H9 (cell line): Measurements from ENCODE around the gene NMU. TPM values are rescaled to one million over a fixed set of nuclear protein-coding genes. Genes with fewer than 3 reads are reported as not detected.
A peak's percentile ranks its signal among the peaks of the same experiment; 100 is the strongest.

Experiments
- DNase-seq: peaks from one replicate; pipeline ENCODE4 v3.0.0-alpha.2; 2017
- H2AFZ ChIP-seq: one replicate; pipeline ENCODE4 v1.6.1; 2013; ENCODE audit warnings: mild to moderate bottlenecking, low read length, control low read depth, moderate library complexity
- H2AK5ac ChIP-seq: 2 replicates; pipeline ENCODE4 v1.6.1; 2013; ENCODE audit warnings: low read length, control low read depth, mixed read lengths; ENCODE audit not compliant: insufficient read length
- H2BK120ac ChIP-seq: one replicate; pipeline ENCODE4 v1.6.1; 2013; ENCODE audit warnings: low read depth, mild to moderate bottlenecking, low read length, control low read depth, inconsistent platforms; ENCODE audit not compliant: poor library complexity, severe bottlenecking
- H2BK12ac ChIP-seq: 2 replicates; pipeline ENCODE4 v1.6.1; 2013; ENCODE audit warnings: low read length, control low read depth, mixed read lengths, low read depth; ENCODE audit not compliant: insufficient read length
- H2BK15ac ChIP-seq: 2 replicates; pipeline ENCODE4 v1.6.1; 2013; ENCODE audit warnings: low read depth, low read length, control low read depth
- H2BK20ac ChIP-seq: one replicate; pipeline ENCODE4 v1.6.1; 2013; ENCODE audit warnings: low read depth, mild to moderate bottlenecking, low read length, control low read depth, inconsistent platforms; ENCODE audit not compliant: poor library complexity, severe bottlenecking
- H2BK5ac ChIP-seq: 2 replicates; pipeline ENCODE4 v1.6.1; 2013; ENCODE audit warnings: low read length, control low read depth, mixed read lengths; ENCODE audit not compliant: insufficient read length
- H3K14ac ChIP-seq: 2 replicates; pipeline ENCODE4 v1.6.1; 2013; ENCODE audit warnings: low read length, control low read depth; ENCODE audit not compliant: insufficient read depth
- H3K18ac ChIP-seq: 2 replicates; pipeline ENCODE4 v1.6.1; 2013; ENCODE audit warnings: low read depth, mild to moderate bottlenecking, mixed read lengths, low read length, control low read depth; ENCODE audit not compliant: insufficient read length
- H3K23ac ChIP-seq: 2 replicates; pipeline ENCODE4 v1.6.1; 2013; ENCODE audit warnings: low read length, control low read depth, mixed read lengths, low read depth; ENCODE audit not compliant: insufficient read length
- H3K23me2 ChIP-seq: 2 replicates; pipeline ENCODE4 v1.6.1; 2013; ENCODE audit warnings: low read depth, mild to moderate bottlenecking, mixed read lengths, low read length, control low read depth; ENCODE audit not compliant: insufficient read length, poor library complexity, severe bottlenecking
- H3K27ac ChIP-seq: 2 replicates; pipeline ENCODE4 v1.5.1; 2013; ENCODE audit warnings: low read length, control low read depth, mixed read lengths, low read depth; ENCODE audit not compliant: insufficient read length
- H3K27me3 ChIP-seq: 2 replicates; pipeline ENCODE4 v1.6.1; 2013; ENCODE audit warnings: low read length, control low read depth, inconsistent platforms; ENCODE audit not compliant: insufficient read depth
- H3K4ac ChIP-seq: 2 replicates; pipeline ENCODE4 v1.6.1; 2013; ENCODE audit warnings: low read depth, mild to moderate bottlenecking, control low read depth, inconsistent platforms, low read length, moderate library complexity
- H3K4me1 ChIP-seq: 2 replicates; pipeline ENCODE4 v1.6.1; 2013; ENCODE audit warnings: low read length, control low read depth, inconsistent platforms; ENCODE audit not compliant: insufficient read depth
- H3K4me2 ChIP-seq: 2 replicates; pipeline ENCODE4 v1.6.1; 2013; ENCODE audit warnings: low read length, control low read depth, mixed read lengths; ENCODE audit not compliant: insufficient read length, insufficient read depth
- H3K56ac ChIP-seq: 2 replicates; pipeline ENCODE4 v1.6.1; 2013; ENCODE audit warnings: low read depth, mild to moderate bottlenecking, mixed read lengths, low read length, control low read depth; ENCODE audit not compliant: insufficient read length
- H3K79me1 ChIP-seq: 2 replicates; pipeline ENCODE4 v1.6.1; 2013; ENCODE audit warnings: low read depth, mild to moderate bottlenecking, moderate library complexity, low read length, control low read depth, inconsistent platforms; ENCODE audit not compliant: insufficient read depth, poor library complexity, severe bottlenecking
- H3K79me2 ChIP-seq: 2 replicates; pipeline ENCODE4 v1.6.1; 2013; ENCODE audit warnings: low read length, control low read depth, inconsistent platforms; ENCODE audit not compliant: insufficient read depth
- H3K9ac ChIP-seq: 2 replicates; pipeline ENCODE4 v1.6.1; 2013; ENCODE audit warnings: low read length, control low read depth, mixed read lengths; ENCODE audit not compliant: insufficient read length; ENCODE audit errors: extremely low read depth
- H3K9me3 ChIP-seq: one replicate; pipeline ENCODE4 v1.6.1; 2013; ENCODE audit warnings: low read depth, low read length, inconsistent platforms; ENCODE audit not compliant: control insufficient read depth
- H3T11ph ChIP-seq: one replicate; pipeline ENCODE4 v1.6.1; 2013; ENCODE audit warnings: mild to moderate bottlenecking, low read length, control low read depth, inconsistent platforms
- H4K20me1 ChIP-seq: one replicate; pipeline ENCODE4 v1.6.1; 2013; ENCODE audit not compliant: control insufficient read depth, insufficient read length, insufficient read depth
- H4K5ac ChIP-seq: 2 replicates; pipeline ENCODE4 v1.6.1; 2013; ENCODE audit warnings: low read depth, mild to moderate bottlenecking, mixed read lengths, low read length, control low read depth; ENCODE audit not compliant: insufficient read length
- H4K8ac ChIP-seq: replicated peaks from 2 replicates; pipeline ENCODE4 v1.6.1; 2013; ENCODE audit warnings: low read length, control low read depth, mixed read lengths, low read depth; ENCODE audit not compliant: insufficient read length
- H4K91ac ChIP-seq: 2 replicates; pipeline ENCODE4 v1.6.1; 2013; ENCODE audit warnings: low read depth, mild to moderate bottlenecking, moderate library complexity, mixed read lengths, low read length, control low read depth; ENCODE audit not compliant: insufficient read length
- H3K27ac Mint-ChIP-seq, 3 experiments: 2 replicates in 2 of 3; 3 replicates in 1 of 3; pipeline ENCODE4 v1.8.0; 2020 to 2021; ENCODE audit warnings: mixed read lengths in 3 of 3, mild to moderate bottlenecking in 1 of 3, moderate library complexity in 1 of 3
- H3K27me3 Mint-ChIP-seq: 2 replicates; pipeline ENCODE4 v1.8.0; 2021; ENCODE audit warnings: low read depth, mild to moderate bottlenecking, moderate library complexity, mixed read lengths
- H3K36me3 Mint-ChIP-seq, 3 experiments: 2 replicates in 2 of 3; 3 replicates in 1 of 3; pipeline ENCODE4 v1.8.0; 2020 to 2021; ENCODE audit warnings: low read depth in 3 of 3, mixed read lengths in 3 of 3; ENCODE audit not compliant: insufficient read depth in 1 of 3
- H3K4me1 Mint-ChIP-seq, 2 experiments: 2 replicates each; pipeline ENCODE4 v1.8.0; 2020; ENCODE audit warnings: mixed read lengths in 2 of 2
- H3K4me3 Mint-ChIP-seq, 2 experiments: 2 replicates in 1 of 2; 3 replicates in 1 of 2; pipeline ENCODE4 v1.8.0; 2020 to 2021; ENCODE audit warnings: mild to moderate bottlenecking in 2 of 2, mixed read lengths in 2 of 2, moderate library complexity in 1 of 2
- H3K9me3 Mint-ChIP-seq, 2 experiments: 2 replicates in 1 of 2; 3 replicates in 1 of 2; pipeline ENCODE4 v1.8.0; 2020; ENCODE audit warnings: mild to moderate bottlenecking in 2 of 2, mixed read lengths in 2 of 2, moderate library complexity in 1 of 2
- WGBS: extraction: QIAGEN DNeasy Blood & Tissue Kit; methylation state at CpG from one replicate; pipeline ENCODE4 v1.1.7; 2013; ENCODE audit warnings: missing lambda C conversion rate, low lambda C conversion rate, mixed read lengths; ENCODE audit not compliant: insufficient read length; ENCODE audit errors: extremely low coverage; 5-methylcytosine and 5-hydroxymethylcytosine counted together
- total RNA-seq: library from RNA; stranded (reverse); gene quantifications from 2 replicates; pipeline ENCODE4 v1.2.1, GENCODE V29; 2021
- TF ChIP-seq, protein P1 (sequence below): fragments of 200-600 bp; sonication (generic); conservative IDR thresholded peaks from 3 replicates; pipeline ENCODE4 v1.8.0; 2021; ENCODE audit warnings: antibody characterized with exemption, mild to moderate bottlenecking

NMU gene
- total RNA-seq, 1 experiment from 2014 or later: 12.9 TPM

DNA sequence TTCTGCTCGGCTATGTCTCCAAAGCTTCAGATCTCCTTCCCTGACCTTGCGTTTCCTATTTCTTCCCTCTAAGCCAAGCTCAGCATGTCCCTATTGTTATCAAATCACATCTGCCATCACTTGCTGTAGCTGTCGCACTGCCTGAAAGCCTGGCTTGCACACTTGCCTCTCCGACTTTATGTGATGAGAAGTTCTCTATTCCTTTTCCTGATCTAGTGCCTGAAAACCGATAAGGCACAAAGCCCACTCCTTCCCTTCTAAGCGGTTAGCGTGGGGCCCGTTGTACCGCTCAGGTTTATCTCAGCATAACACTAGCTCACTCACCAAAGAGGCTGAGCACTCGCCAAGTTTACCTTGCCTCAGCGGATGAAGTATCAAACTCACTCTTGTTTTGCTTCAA lies 816 bp downstream of the NMU start:
- no CpG with 5 or more reads among the region's 11 CpGs for WGBS
- Histone ChIP-seq H3K23ac (no peak overlapping the region), H2AK5ac (no peak overlapping the region), H4K91ac (no peak overlapping the region), H3K27ac (no peak overlapping the region), H4K8ac (no peak overlapping the region), H3K9me3 (no peaks in the 10 kb centered on the region), H3K4me2 (peak overlapping the region; percentile 100), H2BK5ac (no peak overlapping the region), H3K9ac (peak overlapping the region; percentile 63), H3K79me2 (no peaks in the 10 kb centered on the region), H3K79me1 (no peaks in the 10 kb centered on the region), H2BK15ac (no peak overlapping the region), H4K5ac (no peak overlapping the region), H2BK120ac (no peak overlapping the region), H2AFZ (no peak overlapping the region), H3K4ac (no peak overlapping the region), H3K14ac (no peak overlapping the region), H3K27me3 (peaks cover 7% of the 10 kb centered on the region; the same call in 1 of the 2 replicates), H2BK12ac (no peak overlapping the region), H3K4me1 (peaks cover 4% of the 10 kb centered on the region; the same call in 1 of the 2 replicates), H3K56ac (no peak overlapping the region), H3T11ph (no peak overlapping the region), H2BK20ac (no peak overlapping the region), H3K18ac (no peak overlapping the region), H4K20me1 (no peaks in the 10 kb centered on the region), H3K23me2 (peaks cover 18% of the 10 kb centered on the region)
- Mint-ChIP-seq H3K36me3 (peaks cover 3 to 15% (median 7%) of the 10 kb centered on the region in 3 experiments; a peak in 5 of 7 replicates), H3K27ac (no peak overlapping the region), H3K4me1 (peaks cover 55 to 62% of the 10 kb centered on the region in 2 experiments), H3K9me3 (peaks cover 0 to 5% of the 10 kb centered on the region in 2 experiments; a peak in 3 of 5 replicates), H3K4me3 (peak overlapping the region; percentile 77 to 87), H3K27me3 (peaks cover 31% of the 10 kb centered on the region)
- peak; percentile 32 for DNase-seq
- TF ChIP-seq, protein P1, sequence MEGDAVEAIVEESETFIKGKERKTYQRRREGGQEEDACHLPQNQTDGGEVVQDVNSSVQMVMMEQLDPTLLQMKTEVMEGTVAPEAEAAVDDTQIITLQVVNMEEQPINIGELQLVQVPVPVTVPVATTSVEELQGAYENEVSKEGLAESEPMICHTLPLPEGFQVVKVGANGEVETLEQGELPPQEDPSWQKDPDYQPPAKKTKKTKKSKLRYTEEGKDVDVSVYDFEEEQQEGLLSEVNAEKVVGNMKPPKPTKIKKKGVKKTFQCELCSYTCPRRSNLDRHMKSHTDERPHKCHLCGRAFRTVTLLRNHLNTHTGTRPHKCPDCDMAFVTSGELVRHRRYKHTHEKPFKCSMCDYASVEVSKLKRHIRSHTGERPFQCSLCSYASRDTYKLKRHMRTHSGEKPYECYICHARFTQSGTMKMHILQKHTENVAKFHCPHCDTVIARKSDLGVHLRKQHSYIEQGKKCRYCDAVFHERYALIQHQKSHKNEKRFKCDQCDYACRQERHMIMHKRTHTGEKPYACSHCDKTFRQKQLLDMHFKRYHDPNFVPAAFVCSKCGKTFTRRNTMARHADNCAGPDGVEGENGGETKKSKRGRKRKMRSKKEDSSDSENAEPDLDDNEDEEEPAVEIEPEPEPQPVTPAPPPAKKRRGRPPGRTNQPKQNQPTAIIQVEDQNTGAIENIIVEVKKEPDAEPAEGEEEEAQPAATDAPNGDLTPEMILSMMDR: no peak
